HG02678 (cell line): ENCODE data around the gene METTL17.

ENCODE experiments used
- ATAC-seq: cut with Tn5 transposase; IDR thresholded peaks from one replicate; pipeline ENCODE4 v1.9.1; 2021; ENCODE audit warnings: mild to moderate bottlenecking, moderate library complexity; ENCODE audit not compliant: unreplicated experiment

Gene METTL17

GRCh38 chr14:21041676-21042433 is 52.1 kb downstream of the METTL17 start, which contains the start of gene RNASE7:
RNASE7 (plus strand) TSS chr14:21042362; CDS start chr14:21042993, 631 bp downstream.
- no peak for ATAC-seq

GRCh38 chr14:21042918-21043317 is 53.1 kb downstream of the METTL17 start:
- no peak for ATAC-seq

DNA sequence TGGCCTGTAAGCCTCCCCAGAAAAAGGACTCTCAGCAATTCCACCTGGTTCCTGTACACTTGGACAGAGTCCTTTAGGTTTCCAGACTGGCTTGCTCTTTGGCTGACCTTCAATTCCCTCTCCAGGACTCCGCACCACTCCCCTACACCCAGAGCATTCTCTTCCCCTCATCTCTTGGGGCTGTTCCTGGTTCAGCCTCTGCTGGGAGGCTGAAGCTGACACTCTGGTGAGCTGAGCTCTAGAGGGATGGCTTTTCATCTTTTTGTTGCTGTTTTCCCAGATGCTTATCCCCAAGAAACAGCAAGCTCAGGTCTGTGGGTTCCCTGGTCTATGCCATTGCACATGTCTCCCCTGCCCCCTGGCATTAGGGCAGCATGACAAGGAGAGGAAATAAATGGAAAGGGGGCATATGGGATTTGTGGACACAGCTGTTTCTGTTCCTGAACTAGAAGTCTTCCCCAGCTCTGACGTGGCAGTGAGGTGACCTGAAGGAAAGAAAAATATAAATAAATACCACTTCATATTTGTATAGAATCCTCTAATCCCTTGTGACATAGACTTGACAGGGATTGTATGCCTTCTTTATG is 53.7 kb downstream of the METTL17 start:
- ATAC-seq, result no peak

DNA sequence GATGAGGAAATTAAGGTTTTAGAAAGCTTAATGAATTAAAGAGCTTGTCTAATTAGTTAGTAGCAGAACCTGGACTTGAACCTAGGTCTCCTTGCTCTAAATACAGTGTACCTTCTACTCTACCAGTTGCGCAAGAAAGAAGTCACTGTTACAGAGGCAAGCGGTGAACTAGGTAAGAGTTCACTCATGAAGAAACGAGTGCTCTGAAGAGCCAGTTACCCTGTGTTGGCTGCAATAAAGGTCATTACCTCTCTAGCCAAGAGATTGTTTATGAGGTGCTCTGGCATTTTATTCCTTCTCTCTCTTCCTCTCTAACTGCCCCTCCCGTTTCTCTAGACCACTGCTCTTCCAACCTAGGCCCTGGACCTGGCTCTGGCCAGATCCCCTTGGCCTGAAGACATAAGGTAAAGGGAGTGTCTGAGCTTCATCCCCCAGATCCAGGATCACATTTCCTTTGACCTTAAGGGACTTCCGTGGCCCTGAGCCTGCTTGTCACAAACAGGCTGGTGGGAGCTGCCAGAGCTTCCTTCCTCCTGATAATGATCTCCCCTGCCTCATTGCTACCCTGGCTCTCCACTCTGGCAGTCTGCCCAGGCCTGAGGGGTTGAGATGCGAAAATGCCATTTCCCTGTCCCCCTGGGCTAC is 54.3 kb downstream of the METTL17 start:
- no peak for ATAC-seq
